ENCODE measurements around the gene TOM1L2. TPM values are rescaled to one million over a fixed set of nuclear protein-coding genes. Genes with fewer than 3 reads are reported as not detected.
"Not testable (repeated sequence)": the region's sequence is repeated elsewhere in the genome, so short reads cannot be mapped to it uniquely, and the experiment has no call there.

TOM1L2 gene
- polyA plus RNA-seq, 4 donors, result 36.1 to 52.2 (median 44.9) TPM

GRCh38 chr17:17928398-17929287 is 43.6 kb downstream of the TOM1L2 start:
- no peak for DNase-seq (ENCODE audit: low read depth in 4 of 4, low spot score in 2 of 4)

GRCh38 chr17:17926840-17927449 is 45.3 kb downstream of the TOM1L2 start:
- DNase-seq (ENCODE audit: low read depth in 4 of 4, low spot score in 2 of 4), result no peak

- DNase-seq (ENCODE audit: low read depth in 4 of 4, low spot score in 2 of 4), result no peak
Measured at GRCh38 chr17:17926036-17926435, 46.2 kb downstream of the TOM1L2 start.

- DNase-seq (ENCODE audit: low read depth in 4 of 4, low spot score in 2 of 4), result no peak
Measured at GRCh38 chr17:17924857-17925250, 47.3 kb downstream of the TOM1L2 start.

GRCh38 chr17:17924131-17924856 is 47.9 kb downstream of the TOM1L2 start:
- no peak for DNase-seq (ENCODE audit: low read depth in 4 of 4, low spot score in 2 of 4)

- DNase-seq (ENCODE audit: low read depth in 4 of 4, low spot score in 2 of 4), result no peak
Measured at GRCh38 chr17:17922070-17922614, 50.1 kb downstream of the TOM1L2 start.

- no peak for DNase-seq (ENCODE audit: low read depth in 4 of 4, low spot score in 2 of 4)
Measured at GRCh38 chr17:17921192-17922069, 50.8 kb downstream of the TOM1L2 start.

- no peak for DNase-seq (ENCODE audit: low read depth in 4 of 4, low spot score in 2 of 4)
Measured at GRCh38 chr17:17919169-17920107, 52.8 kb downstream of the TOM1L2 start.

GRCh38 chr17:17917394-17917793 is 54.8 kb downstream of the TOM1L2 start:
- no peak for DNase-seq (ENCODE audit: low read depth in 4 of 4, low spot score in 2 of 4)

- DNase-seq (ENCODE audit: low read depth in 4 of 4, low spot score in 2 of 4), result no peak
Measured at GRCh38 chr17:17915183-17915582, 57.0 kb downstream of the TOM1L2 start.

- no peak for DNase-seq (ENCODE audit: low read depth in 4 of 4, low spot score in 2 of 4)
Measured at GRCh38 chr17:17913695-17914332, 58.4 kb downstream of the TOM1L2 start.

- not testable (repeated sequence) for DNase-seq (ENCODE audit: low read depth in 4 of 4, low spot score in 2 of 4)
Measured at GRCh38 chr17:17912336-17912735, 59.9 kb downstream of the TOM1L2 start.

- no peak for DNase-seq (ENCODE audit: low read depth in 4 of 4, low spot score in 2 of 4)
Measured at GRCh38 chr17:17911001-17911613, 61.1 kb downstream of the TOM1L2 start.

- DNase-seq (ENCODE audit: low read depth in 4 of 4, low spot score in 2 of 4), result no peak
Measured at GRCh38 chr17:17910060-17910459, 62.1 kb downstream of the TOM1L2 start.

- DNase-seq (ENCODE audit: low read depth in 4 of 4, low spot score in 2 of 4), result no peak
Measured at GRCh38 chr17:17909078-17909477, 63.1 kb downstream of the TOM1L2 start.

- DNase-seq (ENCODE audit: low read depth in 4 of 4, low spot score in 2 of 4), result no peak
Measured at GRCh38 chr17:17907469-17907868, 64.7 kb downstream of the TOM1L2 start.

- no peak for DNase-seq (ENCODE audit: low read depth in 4 of 4, low spot score in 2 of 4)
Measured at GRCh38 chr17:17906418-17907215, 65.6 kb downstream of the TOM1L2 start.

- no peak for DNase-seq (ENCODE audit: low read depth in 4 of 4, low spot score in 2 of 4)
Measured at GRCh38 chr17:17905036-17905320, 67.2 kb downstream of the TOM1L2 start.
